ENCODE results near the gene CHP1.
"Not testable (repeated sequence)": the region's sequence is repeated elsewhere in the genome, so short reads cannot be mapped to it uniquely, and the experiment has no call there.

CHP1 gene

DNA sequence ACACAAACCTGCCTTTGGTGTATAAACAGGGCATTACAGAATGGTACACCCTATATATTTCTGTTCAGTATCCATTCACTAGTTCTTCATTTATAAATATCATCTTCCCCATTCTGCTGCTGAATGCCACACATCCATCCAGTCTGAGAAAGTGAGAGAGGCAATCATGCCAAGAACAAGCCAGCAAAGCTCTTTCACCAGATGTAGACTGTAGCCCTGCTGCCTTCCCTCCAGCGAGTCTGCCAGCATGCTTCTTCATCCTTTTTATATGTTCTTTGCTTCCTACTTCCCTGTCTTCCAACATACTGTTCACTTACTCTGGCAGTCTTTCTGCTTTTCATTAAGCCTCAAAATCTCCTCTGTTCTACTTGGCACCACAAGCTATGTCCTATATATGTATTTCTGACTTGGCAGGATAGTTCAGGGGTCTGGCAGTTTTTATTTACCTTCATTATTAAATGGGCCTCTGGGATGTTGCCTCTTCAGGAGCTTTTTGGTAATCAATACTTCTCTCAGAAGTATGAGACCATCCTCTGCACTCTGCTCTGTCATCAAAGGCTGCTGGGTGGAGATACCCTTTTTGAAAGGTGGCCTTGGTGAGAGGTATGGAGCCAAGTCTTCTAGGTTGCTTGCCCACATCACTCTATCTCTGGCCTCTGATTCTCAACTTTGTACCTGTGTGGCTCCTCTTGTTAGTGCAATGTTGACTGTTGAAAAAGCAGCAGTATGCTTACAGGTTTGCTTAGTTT is 48.6 kb downstream of the CHP1 start:
- Mint-ChIP-seq H3K9me3 (no peaks in the 10 kb centered on the region), H3K27ac (no peak overlapping the region), H3K4me3 (no peak overlapping the region), H3K27me3 (no peaks in the 10 kb centered on the region), H3K4me1 (peaks cover 14% of the 10 kb centered on the region)
- DNase-seq, result no peak
- no peak for ATAC-seq

DNA sequence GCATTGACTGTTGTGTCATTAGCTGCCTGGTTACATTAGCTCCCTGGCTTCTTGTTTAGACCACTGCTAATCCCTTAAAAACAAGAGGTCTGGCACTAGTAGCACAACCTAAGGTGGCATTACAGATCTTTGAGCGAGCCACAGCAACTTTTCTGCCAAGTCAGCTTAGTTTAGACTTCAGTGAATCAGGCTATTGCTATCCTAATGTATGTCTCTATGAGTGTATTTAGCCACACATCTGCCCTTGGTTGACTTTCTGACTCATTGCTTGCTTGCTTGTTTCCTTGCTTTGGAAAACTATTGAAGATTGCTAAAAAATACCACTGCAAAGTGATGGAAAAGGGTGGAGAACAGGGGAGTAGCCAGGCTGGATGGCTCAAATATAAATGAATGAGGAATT is 50.2 kb downstream of the CHP1 start:
- Mint-ChIP-seq H3K9me3 (no peaks in the 10 kb centered on the region), H3K4me3 (no peak overlapping the region), H3K4me1 (peaks cover 22% of the 10 kb centered on the region), H3K27ac (no peak overlapping the region), H3K27me3 (no peaks in the 10 kb centered on the region)
- ATAC-seq (no peak), DNase-seq (no peak)

DNA sequence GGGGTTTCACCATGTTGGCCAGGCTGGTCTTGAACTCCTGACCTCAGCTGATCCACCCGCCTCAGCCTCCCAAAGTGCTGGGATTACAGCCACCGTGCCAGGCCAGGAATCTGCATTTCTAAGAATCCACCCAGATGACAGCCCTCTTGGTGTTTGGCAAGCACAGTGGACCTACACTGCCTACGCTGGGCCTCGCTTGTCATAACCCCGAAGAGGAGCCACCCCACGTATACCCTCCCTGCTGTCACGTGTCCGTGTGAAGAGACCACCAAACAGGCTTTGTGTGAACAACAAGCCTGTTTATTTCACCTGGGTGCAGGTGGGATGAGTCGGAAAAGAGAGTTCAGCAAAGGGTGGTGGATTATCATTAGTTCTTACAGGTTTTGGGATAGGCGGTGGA is 51.4 kb downstream of the CHP1 start:
- peak in 1 of 2 donors; percentile 11 for DNase-seq
- not testable (repeated sequence) for H3K27me3 Mint-ChIP-seq, H3K9me3 Mint-ChIP-seq, ATAC-seq
- H3K27ac Mint-ChIP-seq, result peak overlapping the region in 1 of 2 donors; percentile 97
- peak overlapping the region; percentile 92 to 96 for H3K4me3 Mint-ChIP-seq
- H3K4me1 Mint-ChIP-seq, result peaks cover 30% of the 10 kb centered on the region

DNA sequence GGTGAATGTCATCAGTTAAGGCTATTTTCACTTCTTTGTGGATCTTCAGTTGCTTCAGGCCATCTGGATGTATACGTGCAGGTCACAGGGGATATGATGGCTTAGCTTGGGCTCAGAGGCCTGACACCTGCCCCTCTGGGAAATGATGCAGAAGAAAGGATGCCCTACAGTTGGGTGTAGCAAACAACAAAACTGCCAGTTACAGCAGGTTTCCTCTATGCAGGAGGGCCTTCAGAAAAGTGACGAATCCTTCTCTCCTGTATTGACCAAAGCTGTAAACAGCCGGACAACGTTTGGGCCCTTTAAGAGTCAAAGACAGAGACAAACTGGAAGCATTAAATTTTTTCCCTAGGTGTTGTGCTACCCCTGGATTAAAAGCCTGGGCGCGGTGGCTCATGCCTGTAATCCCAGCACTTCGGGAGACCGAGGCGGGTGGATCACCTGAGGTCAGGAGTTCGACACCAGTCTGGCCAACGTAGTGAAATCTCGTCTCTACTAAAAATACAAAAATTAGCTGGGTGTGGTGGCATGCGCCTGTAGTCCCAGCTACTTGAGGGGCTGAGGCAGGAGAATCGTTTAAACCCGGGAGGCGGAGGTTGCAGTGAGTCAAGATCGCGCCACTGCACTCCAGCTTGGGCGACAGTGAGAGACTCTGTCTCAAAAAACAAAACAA is 52.0 kb downstream of the CHP1 start:
- not testable (repeated sequence) for H3K27me3 Mint-ChIP-seq, DNase-seq, H3K9me3 Mint-ChIP-seq, ATAC-seq
- Mint-ChIP-seq H3K27ac (peak overlapping the region; percentile 97), H3K4me3 (peak overlapping the region; percentile 92 to 96), H3K4me1 (peaks cover 35% of the 10 kb centered on the region)

DNA sequence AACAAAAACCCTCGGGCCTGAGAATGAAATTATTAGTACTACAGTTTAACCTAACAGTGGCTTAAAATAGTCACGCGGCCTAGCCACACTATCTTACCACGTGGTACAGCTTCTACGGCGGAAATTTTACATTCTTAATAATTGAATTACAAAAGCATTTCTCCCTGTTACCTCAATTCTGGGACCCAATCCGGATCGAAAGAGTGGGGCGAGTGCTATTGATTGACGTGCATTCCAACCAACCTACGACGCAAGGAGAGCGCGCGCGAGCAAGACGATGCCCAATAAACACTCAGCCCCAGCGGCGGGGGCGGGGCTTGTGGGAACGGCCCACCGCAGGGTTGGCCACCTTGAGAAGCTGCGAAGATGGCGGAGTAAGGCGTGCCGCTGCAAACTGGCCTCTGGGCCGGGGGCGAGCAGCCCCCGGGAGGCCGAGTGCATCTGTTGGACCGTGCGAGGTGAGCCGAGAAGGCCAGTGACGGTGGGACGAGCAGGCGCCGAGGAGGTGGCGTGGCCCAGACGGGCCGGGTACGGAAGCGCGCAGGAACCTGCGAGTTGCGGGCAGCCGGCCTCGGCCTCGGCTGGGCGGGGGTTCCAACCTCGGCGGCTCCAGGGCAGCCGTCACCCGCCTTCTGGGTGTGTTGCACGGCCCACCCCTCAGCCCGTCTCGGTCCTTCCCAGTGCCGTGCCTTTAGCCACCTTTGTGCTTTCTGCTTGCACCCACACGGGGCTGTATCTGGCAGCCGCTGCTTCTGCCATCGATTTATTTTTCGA is 52.8 kb downstream of the CHP1 start:
- DNase-seq, result peak; percentile 97 to 98
- Mint-ChIP-seq H3K4me3 (peak overlapping the region; percentile 92 to 96), H3K27me3 (no peaks in the 10 kb centered on the region), H3K4me1 (peaks cover 42% of the 10 kb centered on the region), H3K27ac (peak overlapping the region; percentile 97), H3K9me3 (no peaks in the 10 kb centered on the region)
- ATAC-seq, result peak; percentile 96

DNA sequence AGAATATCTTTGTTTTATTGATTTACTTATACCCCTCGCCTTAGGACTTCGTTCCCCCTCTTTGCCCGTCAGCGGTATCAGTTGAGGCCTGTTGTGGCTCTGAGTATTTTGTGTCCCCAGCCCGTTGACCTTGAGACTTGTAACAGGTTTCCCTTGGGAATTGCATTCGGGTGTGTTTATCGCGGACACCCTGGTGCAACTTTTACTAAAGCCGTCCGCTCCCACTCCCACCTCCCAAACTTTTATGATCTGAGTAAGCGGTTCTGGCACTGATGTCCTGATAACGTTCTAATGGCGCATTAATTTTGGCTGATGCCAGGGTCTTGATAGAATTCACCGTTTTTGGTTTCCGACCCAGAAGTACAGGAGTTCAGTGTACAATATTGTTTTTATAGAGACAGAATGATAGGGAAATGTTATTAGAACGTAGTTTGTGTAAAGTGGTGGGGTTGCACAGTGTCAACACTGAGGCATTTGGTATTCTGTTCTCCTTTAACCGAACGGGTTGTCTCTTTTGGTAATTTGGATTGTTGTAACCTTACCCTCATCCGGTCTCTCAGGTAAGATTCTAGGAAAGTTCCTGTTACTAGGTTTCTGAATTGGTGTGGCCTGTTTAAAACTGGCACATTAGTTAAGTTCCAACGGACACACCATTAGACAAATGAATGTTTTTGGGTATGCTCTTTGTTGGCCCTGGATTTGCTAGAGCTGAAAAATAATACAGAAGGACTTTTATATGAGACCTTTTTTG is 53.5 kb downstream of the CHP1 start:
- Mint-ChIP-seq H3K27me3 (no peaks in the 10 kb centered on the region), H3K4me1 (peaks cover 43% of the 10 kb centered on the region), H3K27ac (peak overlapping the region; percentile 95 to 97), H3K4me3 (peak overlapping the region; percentile 92 to 96), H3K9me3 (no peaks in the 10 kb centered on the region)
- ATAC-seq (no peak), DNase-seq (no peak)

DNA sequence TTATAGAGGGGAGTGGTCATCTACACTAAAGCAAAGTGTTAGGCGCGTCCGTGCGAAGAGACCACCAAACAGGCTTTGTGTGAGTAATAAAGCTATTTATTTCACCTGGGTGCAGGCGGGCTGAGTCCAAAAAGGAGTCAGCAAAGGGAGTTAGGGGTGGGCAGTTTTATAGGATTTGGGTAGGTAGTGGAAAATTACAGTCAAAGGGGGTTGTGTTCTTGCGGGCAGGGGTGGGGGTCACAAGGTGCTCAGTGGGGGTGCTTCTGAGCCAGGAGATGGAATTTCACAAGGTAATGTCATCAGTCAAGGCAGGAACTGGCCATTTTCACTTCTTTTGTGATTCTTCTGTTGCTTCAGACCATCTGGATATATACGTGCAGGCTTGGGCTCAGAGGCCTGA is 54.2 kb downstream of the CHP1 start:
- Mint-ChIP-seq H3K4me3 (peak overlapping the region; percentile 92 to 96), H3K27me3 (no peaks in the 10 kb centered on the region), H3K9me3 (no peaks in the 10 kb centered on the region), H3K27ac (peak overlapping the region; percentile 95 to 97), H3K4me1 (peaks cover 43% of the 10 kb centered on the region)
- DNase-seq, result peak in 1 of 2 donors; percentile 33
- ATAC-seq, result no peak

DNA sequence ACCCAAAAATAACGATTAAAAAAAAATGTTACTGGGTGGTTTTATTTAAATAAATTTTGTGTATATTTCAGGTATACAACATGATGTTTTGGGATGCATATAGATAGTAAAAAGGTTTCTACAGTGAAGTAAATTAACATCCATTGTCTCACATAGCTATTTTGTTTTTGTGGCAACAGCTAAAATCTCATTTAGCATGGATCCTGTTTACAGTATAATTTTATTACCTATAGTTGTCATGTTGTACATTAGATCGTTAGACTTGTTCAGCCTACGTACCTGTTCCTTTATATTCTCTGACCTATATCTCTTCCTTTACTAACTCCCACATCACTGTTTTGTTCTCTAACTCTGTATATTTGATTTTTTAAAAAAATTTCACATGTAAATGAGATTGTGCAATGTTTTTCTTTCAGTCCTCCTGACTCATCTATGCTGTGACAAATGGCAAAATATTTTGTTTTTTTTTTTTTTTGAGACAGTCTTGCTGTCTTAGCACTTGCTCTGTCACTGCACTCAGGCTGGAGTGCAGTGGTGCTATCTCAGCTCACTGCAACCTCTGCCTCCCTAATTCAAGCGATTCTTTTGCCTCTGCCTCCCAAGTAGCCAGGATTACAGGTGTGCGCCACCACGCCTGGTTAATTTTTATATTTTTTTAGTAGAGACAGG is 55.7 kb downstream of the CHP1 start:
- H3K9me3 Mint-ChIP-seq, result no peaks in the 10 kb centered on the region
- DNase-seq, result no peak
- H3K4me1 Mint-ChIP-seq, result peaks cover 52% of the 10 kb centered on the region
- peak overlapping the region in 1 of 2 donors; percentile 57 for H3K27ac Mint-ChIP-seq
- H3K4me3 Mint-ChIP-seq, result peak overlapping the region; percentile 10 to 81
- H3K27me3 Mint-ChIP-seq, result no peaks in the 10 kb centered on the region
- no peak for ATAC-seq

DNA sequence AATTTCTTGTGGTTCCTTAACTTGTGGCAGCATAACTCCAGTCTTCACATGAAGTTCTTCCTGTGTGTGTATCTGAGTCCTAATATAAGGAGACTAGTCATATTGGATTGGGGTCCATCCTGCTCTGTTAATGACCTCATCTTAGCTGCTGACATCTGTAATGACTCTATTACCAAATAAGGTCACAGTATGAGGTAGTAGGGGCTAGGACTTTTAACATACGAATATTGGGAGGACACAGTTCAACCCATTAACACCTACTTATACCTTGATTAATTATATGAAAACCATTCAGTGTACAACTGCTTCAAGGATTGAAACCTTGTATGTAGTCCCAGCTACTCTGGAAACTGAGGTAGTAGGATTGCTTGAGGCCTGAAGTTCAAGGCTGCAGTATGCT is 57.4 kb downstream of the CHP1 start:
- no peaks in the 10 kb centered on the region for H3K27me3 Mint-ChIP-seq
- H3K9me3 Mint-ChIP-seq, result no peaks in the 10 kb centered on the region
- peak overlapping the region in 1 of 2 donors; percentile 47 for H3K27ac Mint-ChIP-seq
- peaks cover 41% of the 10 kb centered on the region for H3K4me1 Mint-ChIP-seq
- no peak for ATAC-seq
- H3K4me3 Mint-ChIP-seq, result no peak overlapping the region
- no peak for DNase-seq

DNA sequence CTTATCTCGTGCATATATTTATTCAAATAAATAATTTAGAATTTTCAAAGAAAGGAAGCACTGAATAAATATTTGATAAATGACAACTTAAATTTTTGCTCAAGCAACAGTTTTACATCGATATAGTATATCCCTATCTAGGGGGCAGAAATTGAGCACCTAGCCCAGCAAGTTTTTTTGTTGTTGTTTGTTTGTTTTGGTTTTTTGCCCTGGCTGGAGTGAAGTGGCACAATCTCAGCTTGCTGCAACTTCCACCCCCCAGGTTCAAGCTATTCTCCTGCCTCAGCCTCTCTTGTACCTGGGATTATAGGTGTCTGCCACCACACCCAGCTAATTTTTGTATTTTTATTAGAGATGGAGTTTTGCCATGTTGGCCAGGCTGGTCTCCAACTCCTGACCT is 58.9 kb downstream of the CHP1 start:
- H3K4me3 Mint-ChIP-seq, result no peak overlapping the region
- ATAC-seq, result no peak
- H3K27me3 Mint-ChIP-seq, result no peaks in the 10 kb centered on the region
- DNase-seq, result no peak
- H3K27ac Mint-ChIP-seq, result no peak overlapping the region
- H3K4me1 Mint-ChIP-seq, result peaks cover 37% of the 10 kb centered on the region
- no peaks in the 10 kb centered on the region for H3K9me3 Mint-ChIP-seq

DNA sequence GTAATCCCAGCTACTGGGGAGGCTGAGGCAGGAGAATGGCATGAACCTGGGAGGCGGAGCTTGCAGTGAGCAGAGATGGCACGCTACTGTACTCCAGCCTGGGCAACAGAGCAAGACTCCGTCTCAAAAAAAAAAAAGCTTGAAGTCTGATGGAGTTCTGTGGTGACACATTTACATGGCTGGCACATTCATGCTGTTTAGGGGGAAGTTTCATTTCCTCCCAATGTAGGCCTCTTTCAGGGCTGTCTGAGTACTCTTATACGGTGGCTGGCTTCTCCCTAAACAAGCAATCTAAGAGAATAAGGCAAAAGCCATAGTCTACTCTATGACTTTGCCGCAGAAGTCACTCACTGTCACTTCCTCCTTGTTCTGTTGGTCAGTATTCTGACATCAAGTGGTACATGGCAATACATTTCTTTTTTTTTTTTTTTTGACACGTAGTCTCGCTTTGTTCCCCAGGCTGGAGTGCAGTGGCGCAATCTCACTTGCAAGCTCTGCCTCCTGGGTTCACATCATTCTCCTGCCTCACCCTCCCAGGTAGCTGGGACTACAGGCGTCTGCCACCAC is 60.1 kb downstream of the CHP1 start:
- H3K9me3 Mint-ChIP-seq, result no peaks in the 10 kb centered on the region

DNA sequence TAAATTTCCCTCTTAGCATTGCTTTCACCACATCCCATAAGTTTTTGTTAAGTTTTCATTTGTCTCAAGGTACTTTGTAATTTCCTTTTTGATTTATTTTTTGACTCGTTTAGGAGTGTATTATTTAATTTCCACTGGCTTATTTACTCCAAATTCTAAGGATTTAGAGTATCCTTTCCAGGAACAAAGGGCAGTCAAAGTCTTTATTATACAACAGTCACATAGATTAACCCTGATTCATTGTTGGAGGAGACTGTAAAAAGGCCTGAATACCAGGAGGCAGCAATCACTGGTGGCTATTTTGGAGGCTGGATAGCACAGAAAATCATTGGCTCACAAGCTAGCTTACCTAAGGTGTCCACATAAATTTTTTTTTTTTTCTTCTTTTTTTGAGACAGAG is 61.5 kb downstream of the CHP1 start:
- ATAC-seq (no peak), DNase-seq (no peak)
- H3K27me3 Mint-ChIP-seq, result no peaks in the 10 kb centered on the region
- H3K4me3 Mint-ChIP-seq, result no peak overlapping the region
- H3K27ac Mint-ChIP-seq, result no peak overlapping the region
- H3K4me1 Mint-ChIP-seq, result peaks cover 26% of the 10 kb centered on the region
- H3K9me3 Mint-ChIP-seq, result no peaks in the 10 kb centered on the region

More for the DNA sequence above, 60.1 kb downstream of the CHP1 start:
- ATAC-seq (peak; percentile 49), DNase-seq (no peak)
- no peak overlapping the region for H3K27ac Mint-ChIP-seq
- no peaks in the 10 kb centered on the region for H3K27me3 Mint-ChIP-seq
- H3K4me1 Mint-ChIP-seq, result peaks cover 35% of the 10 kb centered on the region
- H3K4me3 Mint-ChIP-seq, result no peak overlapping the region

DNA sequence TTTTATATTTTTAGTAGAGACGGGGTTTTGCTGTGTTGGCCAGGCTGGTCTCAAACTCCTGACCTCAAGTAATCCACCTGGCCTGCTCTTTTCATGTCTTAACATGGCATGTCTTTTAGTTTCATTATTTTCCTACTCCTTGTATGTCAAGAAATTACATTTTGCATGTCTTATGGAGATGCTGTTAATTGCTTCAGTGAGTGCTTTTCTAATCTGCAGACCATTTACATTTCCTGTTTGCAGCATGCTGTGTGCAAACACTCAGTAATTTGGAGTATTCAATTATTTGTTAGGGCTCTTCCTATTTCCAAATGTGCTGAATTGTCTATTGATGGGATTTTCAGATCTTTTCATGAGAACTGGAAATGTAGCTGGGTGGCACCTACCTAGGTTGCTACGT is 70.1 kb downstream of the CHP1 start:
- H3K27me3 Mint-ChIP-seq, H3K4me3 Mint-ChIP-seq, ATAC-seq, H3K9me3 Mint-ChIP-seq, H3K27ac Mint-ChIP-seq, DNase-seq: not testable (repeated sequence)
- H3K4me1 Mint-ChIP-seq, result peaks cover 14% of the 10 kb centered on the region

DNA sequence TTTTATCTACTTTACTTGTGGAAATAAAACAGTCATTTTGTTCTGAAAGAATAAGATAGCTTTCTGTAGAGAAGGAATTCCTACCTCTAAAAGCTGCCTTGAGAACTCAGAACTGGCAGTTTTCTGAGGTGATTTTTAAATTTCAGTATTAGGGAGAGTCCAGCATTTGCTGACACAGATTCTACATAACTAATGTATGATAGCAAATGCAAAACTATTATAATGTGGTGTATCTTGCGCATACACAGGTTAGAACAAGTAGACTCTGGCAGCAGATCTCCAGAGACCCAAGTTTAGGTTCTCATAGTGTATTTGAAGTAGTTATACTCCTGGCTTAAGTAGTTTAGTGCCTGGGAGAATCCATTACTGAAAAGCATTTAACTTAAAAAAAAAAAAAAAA is 70.5 kb downstream of the CHP1 start:
- Mint-ChIP-seq H3K4me3 (no peak overlapping the region), H3K4me1 (peaks cover 14% of the 10 kb centered on the region), H3K9me3 (no peaks in the 10 kb centered on the region), H3K27me3 (no peaks in the 10 kb centered on the region), H3K27ac (no peak overlapping the region)
- no peak for ATAC-seq
- DNase-seq, result no peak

Measured in stimulated activated naive CD8-positive, alpha-beta T cell treated with anti-CD3 and anti-CD28 coated beads, Interleukin-15, amount 100 ng/mL, for 72 hours (primary cell).